ENCODE data around the gene SMARCC2.

The SMARCC2 gene

GRCh38 chr12:56169229-56169759 lies 20.0 kb downstream of the SMARCC2 start:
- H3K4me3 ChIP-seq (ENCODE audit: low read depth, low read length) = no peak overlapping the region
- no peak for TF ChIP-seq CTCF (IDR thresholded peaks at IDR 0.05; ENCODE audit: insufficient read depth, low read depth, low read length, missing control alignments)
- no peak for DNase-seq (ENCODE audit: low read depth)

GRCh38 chr12:56165369-56165768 lies 23.9 kb downstream of the SMARCC2 start:
- TF ChIP-seq CTCF (IDR thresholded peaks at IDR 0.05; ENCODE audit: insufficient read depth, low read depth, low read length, missing control alignments) = no peak
- no peak overlapping the region for H3K4me3 ChIP-seq (ENCODE audit: low read depth, low read length)
- no peak for DNase-seq (ENCODE audit: low read depth)

- DNase-seq (ENCODE audit: low read depth) = no peak
- H3K4me3 ChIP-seq (ENCODE audit: low read depth, low read length) = no peak overlapping the region
- no peak for TF ChIP-seq CTCF (IDR thresholded peaks at IDR 0.05; ENCODE audit: insufficient read depth, low read depth, low read length, missing control alignments)
These were observed 24.9 kb downstream of the SMARCC2 start for GRCh38 chr12:56164345-56164729.

GRCh38 chr12:56163533-56164344 lies 25.5 kb downstream of the SMARCC2 start:
- no peak overlapping the region for H3K4me3 ChIP-seq (ENCODE audit: low read depth, low read length)
- no peak for DNase-seq (ENCODE audit: low read depth)
- TF ChIP-seq CTCF (IDR thresholded peaks at IDR 0.05; ENCODE audit: insufficient read depth, low read depth, low read length, missing control alignments) = no peak

DNA sequence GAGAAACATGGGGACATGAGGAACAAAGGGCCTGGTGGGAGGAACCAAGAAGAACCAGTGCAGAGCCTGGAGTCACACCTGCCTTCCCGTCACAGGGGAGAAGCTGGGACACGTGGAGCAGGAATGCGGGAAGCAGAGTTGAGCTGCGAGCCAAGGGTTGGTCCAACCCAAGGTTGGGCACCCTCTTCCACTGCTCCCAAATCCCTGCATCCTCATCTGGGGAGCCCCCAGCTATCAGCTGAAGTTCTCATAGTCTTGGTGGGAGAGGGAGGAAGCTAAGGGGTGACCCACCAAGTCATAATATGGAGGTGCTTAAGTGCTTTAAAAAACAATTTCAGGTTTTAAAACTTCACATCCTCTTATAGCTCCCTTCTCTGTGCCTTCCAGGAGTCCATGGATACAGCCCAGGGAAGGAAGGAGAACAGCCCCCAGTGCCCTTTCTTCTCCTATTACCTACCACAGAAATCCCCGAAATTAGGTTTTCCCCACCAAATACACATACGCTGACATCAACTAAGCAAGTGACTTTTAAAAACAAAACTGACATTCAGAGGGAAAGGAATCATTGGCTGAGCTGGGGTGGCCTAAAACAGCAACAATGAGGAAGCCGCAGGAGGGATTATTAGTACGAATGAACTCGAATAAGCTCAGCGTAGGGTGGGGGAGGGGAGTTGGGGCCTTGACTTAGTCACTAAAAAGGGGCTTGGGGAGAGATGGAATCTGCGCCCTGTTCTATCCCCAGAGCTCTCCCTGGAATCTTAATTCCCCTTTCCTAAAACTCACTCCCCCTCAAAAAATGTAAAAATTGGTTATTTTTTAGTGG lies 26.6 kb downstream of the SMARCC2 start:
- H3K4me3 ChIP-seq (ENCODE audit: low read depth, low read length) = no peak overlapping the region
- TF ChIP-seq CTCF (IDR thresholded peaks at IDR 0.05; ENCODE audit: insufficient read depth, low read depth, low read length, missing control alignments) = no peak
- DNase-seq (ENCODE audit: low read depth) = no peak

DNA sequence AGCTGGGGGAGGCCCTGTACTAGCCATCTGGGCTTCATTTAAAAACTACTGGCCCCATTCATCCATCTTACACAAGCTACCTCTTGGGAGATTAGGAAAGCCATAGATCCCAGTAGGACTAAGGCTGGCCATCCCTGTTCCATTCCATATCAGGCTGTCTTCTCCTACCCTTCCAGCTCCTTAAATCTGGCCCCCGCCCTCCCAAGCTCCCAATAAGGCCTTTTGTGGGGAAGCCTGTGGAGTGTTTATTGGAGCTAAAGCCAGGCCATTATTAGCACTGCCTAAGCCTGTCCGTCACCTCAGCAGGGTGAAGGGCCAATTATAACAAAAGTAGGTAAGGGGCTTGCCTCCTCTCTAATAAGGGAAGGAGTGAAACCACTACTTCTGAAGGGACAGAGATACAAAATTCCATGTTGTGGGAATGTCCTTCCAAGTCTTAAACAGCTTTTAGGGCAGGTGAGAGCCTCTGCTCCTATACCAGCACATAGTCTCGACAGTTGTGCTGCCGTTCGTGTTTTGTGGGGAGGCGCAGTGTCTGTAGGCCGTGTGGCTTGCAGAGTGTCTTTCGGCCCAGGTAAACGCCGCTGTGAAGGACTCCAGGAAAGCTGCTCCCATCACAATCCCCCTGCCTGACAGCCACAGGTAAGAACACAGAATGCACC lies 27.5 kb downstream of the SMARCC2 start:
- no peak for DNase-seq (ENCODE audit: low read depth)
- TF ChIP-seq CTCF (IDR thresholded peaks at IDR 0.05; ENCODE audit: insufficient read depth, low read depth, low read length, missing control alignments) = no peak
- H3K4me3 ChIP-seq (ENCODE audit: low read depth, low read length) = no peak overlapping the region
